Liver (tissue), 3 donors: Measurements from ENCODE around the gene MTMR12.

ENCODE experiments used
- FOXA1 ChIP-seq: IDR thresholded peaks from 2 replicates; pipeline ENCODE4 v1.6.1; 2016; ENCODE audit warnings: antibody characterized with exemption
- GABPA ChIP-seq, 2 donors: IDR thresholded peaks in 1 of 2; conservative IDR thresholded peaks in 1 of 2; 2 replicates each; pipeline ENCODE4 v1.6.1; 2016; ENCODE audit warnings: antibody characterized with exemption in 2 of 2, mild to moderate bottlenecking in 1 of 2, moderate library complexity in 1 of 2
- HNF4A ChIP-seq, 2 donors: conservative IDR thresholded peaks; 2 replicates each; pipeline ENCODE4 v1.6.1; 2016; ENCODE audit warnings: antibody characterized with exemption in 2 of 2, mild to moderate bottlenecking in 2 of 2
- JUND ChIP-seq, 2 donors: IDR thresholded peaks; 2 replicates each; pipeline ENCODE4 v1.6.1; 2016; ENCODE audit warnings: antibody characterized with exemption in 2 of 2
- RXRA ChIP-seq, 2 donors: IDR thresholded peaks; 2 replicates each; pipeline ENCODE4 v1.6.1; 2017 to 2018; ENCODE audit warnings: antibody characterized with exemption in 2 of 2, mild to moderate bottlenecking in 1 of 2
- SP1 ChIP-seq: IDR thresholded peaks from 2 replicates; pipeline ENCODE4 v1.6.1; 2018; ENCODE audit warnings: antibody characterized with exemption, mild to moderate bottlenecking
- TAF1 ChIP-seq: conservative IDR thresholded peaks from 2 replicates; pipeline ENCODE4 v1.6.1; 2016; ENCODE audit warnings: antibody characterized with exemption, mild to moderate bottlenecking
- TF ChIP-seq, protein P1 (sequence below): IDR thresholded peaks from 2 replicates; pipeline ENCODE4 v1.6.1; 2016; ENCODE audit warnings: antibody characterized with exemption, mild to moderate bottlenecking
- TF ChIP-seq, protein P2 (sequence below): fragments of 150-350 bp; IDR thresholded peaks from 2 replicates; pipeline ENCODE4 v1.5.1; 2017; ENCODE audit warnings: improper control_type of control experiment, low read depth, low read length; ENCODE audit not compliant: missing input control
- TF ChIP-seq, protein P3 (sequence below): IDR thresholded peaks from 2 replicates; pipeline ENCODE4 v1.6.1; 2016; ENCODE audit warnings: antibody characterized with exemption
- TF ChIP-seq, protein P4 (sequence below): IDR thresholded peaks from 2 replicates; pipeline ENCODE4 v1.6.1; 2016; ENCODE audit warnings: antibody characterized with exemption
- donor health status: healthy.
- donor health status: healthy.

DNA sequence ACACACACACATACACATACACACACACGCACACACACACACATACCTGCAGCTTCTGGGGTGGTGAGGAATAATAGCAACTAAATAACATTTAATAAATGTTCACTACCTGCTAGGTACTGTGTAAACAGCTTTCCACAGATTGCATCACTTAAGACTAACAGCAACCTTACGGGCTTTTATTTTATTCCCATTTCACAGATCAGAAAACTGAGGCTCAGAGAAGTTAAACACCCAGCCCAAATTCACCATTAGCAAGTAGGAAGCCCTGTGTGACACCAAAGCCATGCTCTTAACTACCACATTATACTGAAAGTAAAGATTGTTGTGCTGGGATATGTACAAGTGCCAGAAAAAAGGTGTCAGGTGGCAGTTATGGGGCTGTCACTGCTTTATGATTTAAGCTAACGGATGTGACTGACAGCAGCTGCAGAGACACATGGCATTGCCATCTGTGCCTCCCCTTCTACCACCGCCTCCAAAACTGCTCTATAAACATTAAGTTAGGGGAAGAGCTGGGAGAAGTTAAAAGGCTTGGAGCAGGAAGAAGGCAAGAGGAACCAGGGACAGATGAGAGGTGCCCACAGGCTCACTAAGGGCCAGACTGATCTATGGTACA is 13.6 kb downstream of the MTMR12 start:
- TF ChIP-seq, protein P1, sequence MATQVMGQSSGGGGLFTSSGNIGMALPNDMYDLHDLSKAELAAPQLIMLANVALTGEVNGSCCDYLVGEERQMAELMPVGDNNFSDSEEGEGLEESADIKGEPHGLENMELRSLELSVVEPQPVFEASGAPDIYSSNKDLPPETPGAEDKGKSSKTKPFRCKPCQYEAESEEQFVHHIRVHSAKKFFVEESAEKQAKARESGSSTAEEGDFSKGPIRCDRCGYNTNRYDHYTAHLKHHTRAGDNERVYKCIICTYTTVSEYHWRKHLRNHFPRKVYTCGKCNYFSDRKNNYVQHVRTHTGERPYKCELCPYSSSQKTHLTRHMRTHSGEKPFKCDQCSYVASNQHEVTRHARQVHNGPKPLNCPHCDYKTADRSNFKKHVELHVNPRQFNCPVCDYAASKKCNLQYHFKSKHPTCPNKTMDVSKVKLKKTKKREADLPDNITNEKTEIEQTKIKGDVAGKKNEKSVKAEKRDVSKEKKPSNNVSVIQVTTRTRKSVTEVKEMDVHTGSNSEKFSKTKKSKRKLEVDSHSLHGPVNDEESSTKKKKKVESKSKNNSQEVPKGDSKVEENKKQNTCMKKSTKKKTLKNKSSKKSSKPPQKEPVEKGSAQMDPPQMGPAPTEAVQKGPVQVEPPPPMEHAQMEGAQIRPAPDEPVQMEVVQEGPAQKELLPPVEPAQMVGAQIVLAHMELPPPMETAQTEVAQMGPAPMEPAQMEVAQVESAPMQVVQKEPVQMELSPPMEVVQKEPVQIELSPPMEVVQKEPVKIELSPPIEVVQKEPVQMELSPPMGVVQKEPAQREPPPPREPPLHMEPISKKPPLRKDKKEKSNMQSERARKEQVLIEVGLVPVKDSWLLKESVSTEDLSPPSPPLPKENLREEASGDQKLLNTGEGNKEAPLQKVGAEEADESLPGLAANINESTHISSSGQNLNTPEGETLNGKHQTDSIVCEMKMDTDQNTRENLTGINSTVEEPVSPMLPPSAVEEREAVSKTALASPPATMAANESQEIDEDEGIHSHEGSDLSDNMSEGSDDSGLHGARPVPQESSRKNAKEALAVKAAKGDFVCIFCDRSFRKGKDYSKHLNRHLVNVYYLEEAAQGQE, result no peak
- TF ChIP-seq, protein P2, sequence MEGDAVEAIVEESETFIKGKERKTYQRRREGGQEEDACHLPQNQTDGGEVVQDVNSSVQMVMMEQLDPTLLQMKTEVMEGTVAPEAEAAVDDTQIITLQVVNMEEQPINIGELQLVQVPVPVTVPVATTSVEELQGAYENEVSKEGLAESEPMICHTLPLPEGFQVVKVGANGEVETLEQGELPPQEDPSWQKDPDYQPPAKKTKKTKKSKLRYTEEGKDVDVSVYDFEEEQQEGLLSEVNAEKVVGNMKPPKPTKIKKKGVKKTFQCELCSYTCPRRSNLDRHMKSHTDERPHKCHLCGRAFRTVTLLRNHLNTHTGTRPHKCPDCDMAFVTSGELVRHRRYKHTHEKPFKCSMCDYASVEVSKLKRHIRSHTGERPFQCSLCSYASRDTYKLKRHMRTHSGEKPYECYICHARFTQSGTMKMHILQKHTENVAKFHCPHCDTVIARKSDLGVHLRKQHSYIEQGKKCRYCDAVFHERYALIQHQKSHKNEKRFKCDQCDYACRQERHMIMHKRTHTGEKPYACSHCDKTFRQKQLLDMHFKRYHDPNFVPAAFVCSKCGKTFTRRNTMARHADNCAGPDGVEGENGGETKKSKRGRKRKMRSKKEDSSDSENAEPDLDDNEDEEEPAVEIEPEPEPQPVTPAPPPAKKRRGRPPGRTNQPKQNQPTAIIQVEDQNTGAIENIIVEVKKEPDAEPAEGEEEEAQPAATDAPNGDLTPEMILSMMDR, result no peak
- TF ChIP-seq JUND (IDR thresholded peaks at IDR 0.05), result no peak
- no peak for TF ChIP-seq RXRA (IDR thresholded peaks at IDR 0.05)
- TF ChIP-seq TAF1, result no peak
- TF ChIP-seq GABPA (IDR thresholded peaks at IDR 0.05 in 1 of 2, conservative IDR thresholded peaks at IDR 0.05 in 1 of 2), result no peak
- TF ChIP-seq, protein P3, sequence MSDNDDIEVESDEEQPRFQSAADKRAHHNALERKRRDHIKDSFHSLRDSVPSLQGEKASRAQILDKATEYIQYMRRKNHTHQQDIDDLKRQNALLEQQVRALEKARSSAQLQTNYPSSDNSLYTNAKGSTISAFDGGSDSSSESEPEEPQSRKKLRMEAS, result no peak
- TF ChIP-seq, protein P4, sequence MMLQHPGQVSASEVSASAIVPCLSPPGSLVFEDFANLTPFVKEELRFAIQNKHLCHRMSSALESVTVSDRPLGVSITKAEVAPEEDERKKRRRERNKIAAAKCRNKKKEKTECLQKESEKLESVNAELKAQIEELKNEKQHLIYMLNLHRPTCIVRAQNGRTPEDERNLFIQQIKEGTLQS, result no peak
- no peak for TF ChIP-seq SP1
- no peak for TF ChIP-seq HNF4A (conservative IDR thresholded peaks at IDR 0.05)
- TF ChIP-seq FOXA1, result no peak
